ENCODE measurements around the gene BTRC.

BTRC gene

DNA sequence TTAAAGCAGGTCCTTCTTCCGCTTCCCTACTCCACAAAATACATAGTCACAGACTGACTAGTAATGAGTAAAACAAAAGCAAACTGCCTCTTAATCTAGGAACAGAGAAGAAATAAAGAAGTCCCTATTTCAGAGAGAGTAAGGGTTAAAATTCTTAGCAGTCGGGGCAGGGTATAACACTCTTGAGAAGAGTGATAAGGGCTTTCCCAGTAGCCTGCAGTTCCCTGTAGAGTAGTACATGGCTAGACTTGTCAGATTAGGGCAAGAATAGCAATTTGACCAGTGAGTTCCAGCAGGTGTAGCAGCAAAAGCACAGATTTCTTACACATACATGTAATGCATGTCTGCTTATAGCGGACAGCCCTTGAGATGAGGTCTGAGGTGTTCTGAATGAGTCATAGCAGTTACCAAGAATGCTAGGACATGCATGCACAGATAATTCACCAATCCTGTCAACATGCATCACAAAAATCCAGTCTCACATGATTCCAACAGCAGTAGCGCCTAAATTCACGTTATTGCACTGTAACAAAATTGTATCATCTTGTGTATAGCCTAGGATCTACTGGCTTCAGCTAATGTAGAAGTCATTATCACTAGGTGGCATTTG, 40.7 kb downstream of the BTRC start:
- H3K4me3 ChIP-seq: no peak overlapping the region
- no peak for DNase-seq (ENCODE audit: low spot score)
- H3K27ac ChIP-seq: no peak overlapping the region
- TF ChIP-seq, protein P1, sequence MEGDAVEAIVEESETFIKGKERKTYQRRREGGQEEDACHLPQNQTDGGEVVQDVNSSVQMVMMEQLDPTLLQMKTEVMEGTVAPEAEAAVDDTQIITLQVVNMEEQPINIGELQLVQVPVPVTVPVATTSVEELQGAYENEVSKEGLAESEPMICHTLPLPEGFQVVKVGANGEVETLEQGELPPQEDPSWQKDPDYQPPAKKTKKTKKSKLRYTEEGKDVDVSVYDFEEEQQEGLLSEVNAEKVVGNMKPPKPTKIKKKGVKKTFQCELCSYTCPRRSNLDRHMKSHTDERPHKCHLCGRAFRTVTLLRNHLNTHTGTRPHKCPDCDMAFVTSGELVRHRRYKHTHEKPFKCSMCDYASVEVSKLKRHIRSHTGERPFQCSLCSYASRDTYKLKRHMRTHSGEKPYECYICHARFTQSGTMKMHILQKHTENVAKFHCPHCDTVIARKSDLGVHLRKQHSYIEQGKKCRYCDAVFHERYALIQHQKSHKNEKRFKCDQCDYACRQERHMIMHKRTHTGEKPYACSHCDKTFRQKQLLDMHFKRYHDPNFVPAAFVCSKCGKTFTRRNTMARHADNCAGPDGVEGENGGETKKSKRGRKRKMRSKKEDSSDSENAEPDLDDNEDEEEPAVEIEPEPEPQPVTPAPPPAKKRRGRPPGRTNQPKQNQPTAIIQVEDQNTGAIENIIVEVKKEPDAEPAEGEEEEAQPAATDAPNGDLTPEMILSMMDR (IDR thresholded peaks at IDR 0.05): no peak

DNA sequence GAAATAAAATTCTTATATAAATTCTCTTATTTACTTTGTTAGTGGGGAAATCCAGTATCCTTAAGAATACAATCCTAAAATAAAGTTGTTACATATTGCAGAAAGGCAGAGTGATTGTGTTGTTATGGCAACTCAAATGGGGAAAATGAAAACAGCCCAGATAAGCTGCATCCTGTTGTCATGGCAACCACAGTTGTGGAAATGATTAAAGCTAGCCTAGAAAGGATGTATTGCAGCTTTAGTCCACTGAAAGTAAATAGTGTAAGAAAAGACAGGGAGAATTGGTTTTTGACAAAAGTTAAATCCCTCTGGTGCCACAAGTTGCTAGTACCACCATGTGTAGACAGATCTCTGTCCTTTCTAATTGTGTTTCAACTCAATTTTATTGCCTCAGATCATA, 43.2 kb downstream of the BTRC start:
- DNase-seq (ENCODE audit: low spot score): no peak
- no peak overlapping the region for H3K4me3 ChIP-seq
- TF ChIP-seq, protein P1 (IDR thresholded peaks at IDR 0.05): no peak
- H3K27ac ChIP-seq: no peak overlapping the region

DNA sequence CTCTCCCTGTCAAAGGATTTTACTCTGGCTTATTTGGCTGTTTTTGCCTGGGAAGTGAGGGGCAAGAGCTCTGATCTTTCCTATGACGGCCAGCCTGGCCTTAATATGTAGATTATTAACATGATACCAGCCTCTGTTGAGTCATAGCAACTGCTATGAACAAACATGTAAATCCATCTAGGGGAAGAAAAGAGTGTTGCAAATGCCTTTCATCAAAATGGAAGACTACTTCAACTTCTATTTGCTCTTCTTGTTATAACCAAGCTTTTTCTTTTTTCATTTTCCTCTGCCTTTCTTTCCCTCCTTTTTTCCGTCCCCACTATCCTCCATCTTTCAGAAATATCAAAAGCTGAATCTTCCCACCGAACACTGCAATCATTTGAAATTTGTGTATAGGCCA, 46.6 kb downstream of the BTRC start:
- TF ChIP-seq, protein P1 (IDR thresholded peaks at IDR 0.05): no peak

DNA sequence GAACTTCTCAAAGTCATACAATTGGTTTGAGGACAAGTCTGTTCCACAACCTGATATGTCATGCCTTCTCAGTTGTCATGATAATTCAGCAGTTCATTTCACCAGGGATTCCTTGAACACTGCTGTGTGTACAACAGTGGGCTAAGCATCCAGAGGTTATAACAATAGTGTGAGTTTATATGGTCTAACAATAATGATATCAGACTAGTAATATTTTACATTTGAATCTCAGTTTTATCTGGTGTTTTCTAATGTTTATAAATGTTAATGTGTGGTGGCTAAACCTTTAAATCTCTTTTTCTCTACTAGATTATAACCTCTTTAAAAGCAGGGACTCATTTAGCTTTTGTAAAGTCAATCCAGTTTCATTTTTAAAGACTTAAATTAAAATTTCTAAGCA, 48.7 kb downstream of the BTRC start:
- TF ChIP-seq, protein P1 (IDR thresholded peaks at IDR 0.05): no peak
- Histone ChIP-seq H3K4me3 (no peak overlapping the region), H3K27ac (no peak overlapping the region)
- DNase-seq (ENCODE audit: low spot score): no peak

More for the DNA sequence above, 46.6 kb downstream of the BTRC start:
- Histone ChIP-seq H3K27ac (no peak overlapping the region), H3K4me3 (no peak overlapping the region)
- no peak for DNase-seq (ENCODE audit: low spot score)

DNA sequence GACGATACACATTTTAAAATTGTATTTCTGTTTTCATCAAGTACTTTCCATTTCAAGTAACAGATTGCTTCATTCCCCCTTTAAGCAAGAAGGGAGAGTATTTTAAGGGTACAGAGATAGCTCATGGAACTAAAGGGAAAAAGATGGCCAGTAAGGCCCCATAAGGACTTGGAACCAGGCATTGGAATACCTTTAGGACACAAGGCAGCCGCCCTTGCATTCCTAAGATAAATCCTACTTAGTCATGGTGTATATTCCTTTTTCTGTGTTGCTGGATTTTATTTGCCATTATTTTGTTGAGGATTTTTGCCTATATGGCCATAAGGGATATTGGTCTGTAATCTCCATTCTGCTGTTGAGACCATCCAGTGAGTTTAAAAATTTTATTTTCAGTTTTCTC, 49.2 kb downstream of the BTRC start:
- DNase-seq (ENCODE audit: low spot score): no peak
- no peak overlapping the region for H3K27ac ChIP-seq
- TF ChIP-seq, protein P1 (IDR thresholded peaks at IDR 0.05): no peak
- H3K4me3 ChIP-seq: no peak overlapping the region

DNA sequence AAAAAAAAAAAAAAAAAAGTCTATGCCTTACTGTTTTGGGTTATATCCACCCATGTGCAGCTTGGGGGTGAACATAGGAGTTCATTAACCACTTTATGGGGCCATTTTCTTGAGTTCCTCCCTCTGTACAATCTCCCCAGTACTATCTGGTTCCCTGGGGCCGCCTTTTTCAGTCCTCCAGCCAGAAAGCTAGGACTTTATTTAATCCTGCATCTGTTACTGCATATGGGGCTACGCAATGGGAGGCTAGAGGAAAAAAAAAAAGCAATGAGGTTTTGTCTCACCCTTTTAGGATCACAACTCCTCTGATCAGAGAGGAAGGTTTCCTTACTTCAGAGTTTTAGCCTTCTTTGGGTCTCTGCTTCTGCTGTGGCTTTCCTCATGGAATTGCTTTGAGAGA, 51.0 kb downstream of the BTRC start:
- TF ChIP-seq, protein P1 (IDR thresholded peaks at IDR 0.05): no peak
- H3K27ac ChIP-seq: no peak overlapping the region
- no peak overlapping the region for H3K4me3 ChIP-seq
- DNase-seq (ENCODE audit: low spot score): no peak

DNA sequence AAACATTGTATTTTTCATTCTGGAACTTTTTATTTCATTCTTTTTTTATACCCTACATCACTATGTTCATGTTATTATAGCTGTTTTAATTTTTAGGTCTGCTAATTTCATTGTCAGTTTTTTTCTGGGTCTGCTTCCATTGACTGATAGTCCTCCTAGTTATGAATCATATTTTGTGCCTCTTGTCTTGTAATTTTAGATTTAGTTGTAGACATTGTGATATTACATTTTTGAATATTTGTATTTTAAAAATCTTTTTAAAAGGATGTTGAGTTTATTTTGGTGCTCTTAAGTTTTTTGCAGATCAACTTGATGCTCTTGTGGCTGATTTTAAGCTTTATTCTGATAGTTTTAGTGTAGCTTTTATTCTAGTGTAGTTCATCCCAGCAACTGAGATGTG, 57.6 kb downstream of the BTRC start:
- DNase-seq (ENCODE audit: low spot score): no peak
- H3K27ac ChIP-seq: no peak overlapping the region
- TF ChIP-seq, protein P1 (IDR thresholded peaks at IDR 0.05): no peak
- H3K4me3 ChIP-seq: no peak overlapping the region

All from coronary artery (tissue), 2 donors.